Suppressor macrophage treated with lipopolysaccharide for 4 hours (primary cell): ENCODE data around the gene MYMX.
"Not testable (repeated sequence)": the region's sequence is repeated elsewhere in the genome, so short reads cannot be mapped to it uniquely, and the experiment has no call there.

Experiments
- DNase-seq: peaks from one replicate; pipeline ENCODE4 v3.0.0-alpha.2; 2020

The MYMX gene

DNA sequence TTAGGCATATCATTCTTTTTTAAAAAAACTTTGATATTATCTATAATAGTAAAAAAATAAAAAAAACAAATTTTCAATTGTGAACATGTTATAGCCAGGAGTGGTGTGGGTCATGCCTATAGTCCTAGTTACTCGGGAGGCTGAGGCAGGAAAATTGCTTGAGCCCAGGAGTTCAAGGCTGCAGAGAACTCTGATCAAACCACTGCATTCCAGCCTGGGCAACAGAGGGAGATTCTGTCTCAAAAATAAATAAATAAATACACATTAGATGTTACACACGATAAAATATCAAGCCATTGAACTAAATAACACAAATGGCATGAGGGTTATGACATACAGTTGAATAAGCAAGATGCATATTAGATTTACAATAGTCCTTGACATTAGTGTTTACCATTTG lies 27.9 kb upstream of the MYMX start:
- DNase-seq, result no peak

DNA sequence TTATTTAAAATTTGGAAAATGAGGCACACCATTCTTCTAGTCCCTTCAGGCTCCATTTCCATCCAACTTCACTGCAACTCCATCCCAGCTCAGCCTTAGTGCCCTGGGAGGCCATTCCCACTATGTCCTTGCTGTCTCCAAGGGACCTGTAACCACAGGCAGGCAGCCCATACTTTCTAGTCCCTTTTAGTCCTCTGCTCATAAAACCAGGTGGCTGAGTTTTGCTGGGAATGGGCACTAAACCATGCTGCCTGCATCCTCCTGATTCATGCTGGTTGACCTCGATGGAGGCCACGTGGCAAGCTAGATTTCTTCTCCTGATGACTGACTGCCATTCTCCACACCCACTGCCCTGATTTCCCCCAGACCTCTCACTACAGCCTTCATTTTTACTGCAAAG lies 27.5 kb upstream of the MYMX start:
- DNase-seq, result no peak

DNA sequence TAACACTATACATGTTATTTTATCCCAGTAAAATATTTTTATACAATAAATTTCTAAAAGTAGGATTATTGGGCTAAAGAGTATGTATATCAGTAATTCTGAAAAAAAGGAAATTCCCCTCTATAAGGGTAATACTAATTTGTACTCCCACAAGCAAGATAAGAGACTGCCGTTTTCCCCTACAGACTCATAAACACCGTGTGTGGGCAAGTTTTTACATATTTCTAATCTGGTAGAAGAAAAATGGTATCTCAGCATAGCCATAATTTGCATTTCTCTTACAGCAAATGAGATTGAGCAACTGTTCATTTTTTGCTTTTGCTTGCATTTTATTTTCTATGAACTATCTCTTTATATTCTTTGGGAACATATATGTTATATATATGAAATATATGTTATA lies 26.0 kb upstream of the MYMX start:
- DNase-seq, result peak; percentile 31

DNA sequence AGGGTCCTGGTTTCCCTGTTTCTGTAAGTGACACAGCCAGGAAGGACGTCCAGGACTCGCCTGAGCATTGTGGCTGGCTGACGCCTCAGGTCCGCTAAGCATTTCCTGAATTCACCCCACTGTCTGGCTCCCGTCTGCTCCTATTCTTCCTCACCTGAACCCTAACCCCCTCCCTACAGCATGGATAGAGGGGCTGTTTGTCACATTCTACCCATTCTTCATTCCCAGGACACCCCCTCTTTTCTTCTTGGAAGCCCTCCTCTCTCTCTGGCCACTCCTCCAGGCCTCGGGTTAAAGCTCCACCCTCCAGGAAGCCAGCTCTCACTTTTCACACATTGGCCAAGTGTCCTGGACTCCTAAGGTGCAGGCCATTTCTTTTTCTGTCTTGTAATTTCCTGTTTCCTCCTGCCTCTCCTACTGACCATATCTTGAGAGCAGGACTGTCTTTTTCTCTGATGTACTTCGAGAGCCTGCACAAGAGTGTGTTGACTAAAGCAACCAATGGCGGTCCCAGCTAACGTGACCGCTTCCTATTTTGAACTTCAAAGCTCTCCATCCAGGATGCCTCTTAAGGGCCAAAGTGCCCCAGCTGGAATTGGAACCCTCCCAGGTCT lies 24.2 kb upstream of the MYMX start:
- DNase-seq, result no peak

DNA sequence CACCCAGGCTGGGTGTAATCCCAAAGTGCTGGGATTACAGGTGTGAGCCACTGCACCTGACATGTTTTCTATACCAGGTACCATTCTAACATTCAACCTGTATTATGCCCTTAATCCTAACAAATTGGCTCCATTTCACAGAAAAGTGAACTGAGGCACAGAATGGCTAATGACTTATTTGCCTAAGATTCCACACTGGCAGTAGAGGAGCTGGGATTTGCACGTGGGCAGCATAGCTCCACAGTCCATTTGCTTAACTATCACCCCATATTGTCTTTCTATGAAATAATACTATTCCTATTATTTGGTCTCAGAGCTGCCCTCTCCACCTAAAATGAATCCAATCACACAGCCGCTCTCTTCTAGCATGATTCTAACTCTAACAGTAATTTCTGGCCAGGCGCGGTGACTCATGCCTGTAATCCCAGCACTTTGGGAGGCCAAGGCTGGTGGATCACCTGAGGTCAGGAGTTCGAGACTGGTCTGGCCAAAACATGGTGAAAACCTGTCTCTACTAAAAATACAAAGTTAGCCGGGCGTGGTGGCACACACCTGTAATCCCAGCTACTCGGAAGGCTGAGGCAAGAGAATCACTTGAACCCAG lies 23.3 kb upstream of the MYMX start:
- DNase-seq, result no peak

DNA sequence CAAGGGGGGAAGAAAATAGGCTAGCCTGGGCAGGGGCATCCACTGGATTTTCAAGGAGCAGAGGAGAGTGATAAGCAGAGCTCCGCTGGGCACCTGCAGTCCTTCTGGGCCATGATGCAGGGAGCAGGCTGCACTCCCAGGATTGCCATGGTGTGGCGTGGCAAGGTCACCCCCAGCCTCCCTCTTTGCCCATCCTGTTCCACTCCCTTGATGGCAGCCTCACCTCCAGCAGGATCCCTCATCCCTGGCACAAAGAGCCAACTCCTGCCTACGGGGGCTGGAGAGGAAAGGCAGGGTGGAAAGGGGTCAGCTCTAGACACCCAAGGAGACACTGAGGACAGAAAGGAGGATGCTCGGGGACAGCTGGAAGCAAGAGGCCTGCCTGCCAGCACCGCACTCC lies 22.4 kb upstream of the MYMX start:
- no peak for DNase-seq

DNA sequence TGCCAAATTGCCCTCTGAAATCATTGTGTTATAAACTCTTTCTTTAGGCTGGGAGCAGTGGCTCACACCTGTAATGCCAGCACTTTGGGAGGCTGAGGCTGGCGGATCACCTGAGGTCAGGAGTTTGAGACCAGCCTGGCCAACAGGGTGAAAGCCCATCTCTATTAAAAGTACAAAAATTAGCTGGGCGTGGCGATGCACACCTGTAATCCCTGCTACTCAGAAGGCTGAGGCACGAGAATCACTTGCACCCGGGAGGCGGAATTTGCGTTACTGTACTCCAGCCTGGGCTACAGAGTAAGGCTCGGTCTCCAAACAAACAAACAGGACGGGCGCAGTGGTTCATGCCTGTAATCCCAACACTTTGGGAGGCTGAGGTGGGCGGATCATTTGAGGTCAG lies 20.4 kb upstream of the MYMX start:
- not testable (repeated sequence) for DNase-seq

DNA sequence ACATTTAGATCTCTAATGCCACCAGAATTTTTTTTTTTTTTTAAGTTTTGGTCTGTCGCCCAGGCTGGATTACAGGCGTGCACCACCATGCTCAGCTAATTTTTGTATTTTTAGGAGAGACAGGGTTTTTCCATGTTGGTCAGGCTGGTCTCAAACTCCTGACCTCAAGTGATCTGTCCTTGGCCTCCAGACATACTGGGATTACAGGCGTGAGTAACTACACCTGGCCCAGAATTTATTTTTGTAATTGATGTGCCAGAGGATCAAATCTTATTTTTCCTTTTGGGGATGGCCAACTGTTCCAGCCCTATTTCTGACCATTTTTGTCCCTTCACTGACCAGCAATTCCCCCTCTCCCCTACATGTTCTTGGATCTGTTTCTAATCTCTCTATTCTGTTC lies 18.0 kb upstream of the MYMX start:
- no peak for DNase-seq

DNA sequence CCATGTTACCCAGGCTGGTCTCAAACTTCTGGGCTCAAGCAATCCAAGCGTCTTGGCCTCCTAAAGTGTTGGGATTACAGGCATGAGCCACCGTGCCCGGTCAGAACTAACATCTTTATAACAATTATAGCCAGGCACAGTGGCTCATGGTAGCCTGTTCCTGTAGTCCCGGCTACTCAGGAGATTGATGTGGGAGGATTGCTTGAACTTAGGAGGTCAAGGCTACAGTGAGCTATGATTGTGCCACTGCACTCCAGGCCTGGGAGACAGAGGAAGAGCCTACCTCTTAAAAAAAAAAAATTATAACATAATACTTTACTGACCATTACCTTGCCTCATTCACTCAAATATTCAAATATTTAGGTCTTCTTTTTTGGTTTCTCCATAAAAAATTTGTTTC lies 16.8 kb upstream of the MYMX start:
- DNase-seq, result no peak

DNA sequence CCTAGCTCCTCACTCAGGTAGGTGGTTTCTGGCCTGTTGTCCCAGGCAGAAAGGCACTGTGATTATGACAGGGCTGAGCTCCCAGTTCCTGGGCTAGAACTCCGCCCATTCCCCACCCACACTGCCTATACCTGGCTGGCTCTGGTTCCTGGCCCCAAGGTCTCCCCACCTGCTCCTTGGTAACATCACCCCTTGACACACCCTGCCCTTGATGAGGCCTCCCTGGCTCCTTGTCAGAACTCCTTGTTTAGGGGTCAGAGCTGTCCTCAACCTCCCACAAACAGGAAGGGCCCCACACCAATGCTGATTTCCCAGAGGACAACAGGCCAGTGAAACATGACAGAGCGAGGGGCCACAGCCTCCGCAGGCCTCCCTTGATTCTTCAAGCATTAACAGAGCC lies 15.5 kb upstream of the MYMX start:
- no peak for DNase-seq

DNA sequence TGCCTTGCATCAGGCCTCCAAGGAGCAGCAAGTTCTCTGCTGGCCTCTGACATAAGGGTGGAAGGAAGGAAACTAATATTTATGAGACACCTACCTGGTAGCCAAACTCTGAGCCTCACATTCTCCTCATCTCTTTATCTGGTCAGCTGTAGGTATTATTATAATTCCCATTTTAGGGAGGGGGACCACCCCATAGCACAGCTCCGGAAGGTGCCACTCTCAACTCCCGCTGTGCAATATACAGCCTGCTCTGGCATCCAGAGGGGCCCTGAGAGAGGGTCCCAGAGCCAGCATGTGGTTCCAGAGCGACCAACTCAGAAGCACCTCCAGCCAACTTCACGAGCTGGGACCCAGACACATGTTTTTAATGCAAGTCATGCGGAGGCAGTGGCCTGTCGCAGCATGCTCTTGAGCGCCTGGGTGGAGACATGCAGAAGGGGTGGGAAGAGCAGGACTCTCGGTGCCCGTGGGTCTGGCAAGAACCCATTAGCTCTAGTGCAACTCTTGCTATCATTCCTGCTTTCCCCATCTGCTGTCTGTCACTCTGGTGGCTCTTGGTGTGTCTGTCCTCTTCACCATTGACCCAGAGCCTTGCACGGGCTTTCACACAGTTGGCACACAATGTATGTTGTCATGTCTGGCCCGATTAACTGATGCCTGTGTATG lies 15.0 kb upstream of the MYMX start:
- no peak for DNase-seq

DNA sequence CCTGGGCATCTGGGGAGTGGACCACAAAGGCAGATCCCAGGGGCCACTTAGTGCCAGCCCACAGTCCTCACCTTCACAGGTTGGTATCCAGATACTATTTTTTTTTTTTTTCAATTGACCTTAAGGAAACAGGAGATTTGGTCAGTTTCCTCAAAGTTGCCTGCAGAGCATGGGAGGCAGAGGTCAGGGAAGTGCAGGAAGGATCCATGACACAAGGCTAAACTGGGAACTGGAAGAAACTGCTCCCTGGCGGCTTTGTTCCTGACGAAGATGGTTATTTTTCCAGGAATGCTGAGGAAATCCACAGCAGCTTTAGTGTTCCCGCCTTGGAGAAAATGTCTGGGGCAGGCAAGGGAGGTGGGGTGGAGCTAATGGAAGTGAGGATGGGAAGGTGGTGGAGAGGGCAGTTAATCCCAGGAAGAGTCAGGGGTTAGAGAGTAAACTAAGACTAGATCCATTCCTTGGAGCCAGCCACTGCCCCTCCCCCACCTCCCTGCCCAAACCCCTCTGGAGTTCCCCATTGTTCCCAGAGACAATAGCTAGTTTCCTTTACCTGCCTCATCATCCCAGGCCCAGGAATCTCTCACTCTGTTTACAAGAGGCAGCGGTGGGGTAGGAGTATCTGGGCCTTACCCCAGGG lies 14.3 kb upstream of the MYMX start:
- DNase-seq, result no peak

DNA sequence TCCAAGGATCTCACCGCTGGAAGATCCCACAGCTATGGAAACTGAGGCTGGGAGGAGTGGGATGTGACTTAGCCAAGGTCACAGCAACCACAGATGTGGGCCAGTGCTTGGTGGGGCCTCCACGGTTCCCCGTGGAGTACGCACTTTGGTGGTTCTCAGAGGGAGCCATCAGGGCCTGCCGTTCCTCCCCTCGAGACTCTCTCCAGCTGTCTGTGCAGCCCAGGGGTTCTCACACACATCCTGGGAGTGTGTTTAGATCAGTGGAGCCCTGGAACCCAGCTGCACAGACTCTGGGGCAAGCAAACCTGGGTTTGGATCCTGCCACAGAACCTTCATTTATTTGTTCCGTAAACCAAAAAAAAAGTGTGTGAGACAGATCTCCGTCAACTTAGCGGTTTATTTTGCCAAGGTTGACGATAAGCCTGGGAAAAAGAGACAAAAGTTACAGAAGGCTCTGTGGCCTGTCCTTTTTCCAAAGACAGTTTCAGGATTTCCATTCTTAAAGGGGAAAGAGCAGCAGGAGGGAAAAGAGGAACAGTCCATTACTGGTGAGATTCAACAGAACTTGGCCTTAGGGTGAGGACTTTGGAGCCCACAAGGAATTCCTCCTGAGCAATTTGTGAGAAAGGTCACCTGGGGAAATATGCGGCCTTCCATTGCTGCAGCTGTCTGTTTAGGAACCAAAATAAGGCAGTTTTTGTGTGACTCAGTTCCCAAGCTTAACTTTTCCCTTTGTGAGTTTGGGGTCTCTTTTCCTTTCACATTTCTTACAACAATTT lies 13.6 kb upstream of the MYMX start:
- DNase-seq, result no peak

DNA sequence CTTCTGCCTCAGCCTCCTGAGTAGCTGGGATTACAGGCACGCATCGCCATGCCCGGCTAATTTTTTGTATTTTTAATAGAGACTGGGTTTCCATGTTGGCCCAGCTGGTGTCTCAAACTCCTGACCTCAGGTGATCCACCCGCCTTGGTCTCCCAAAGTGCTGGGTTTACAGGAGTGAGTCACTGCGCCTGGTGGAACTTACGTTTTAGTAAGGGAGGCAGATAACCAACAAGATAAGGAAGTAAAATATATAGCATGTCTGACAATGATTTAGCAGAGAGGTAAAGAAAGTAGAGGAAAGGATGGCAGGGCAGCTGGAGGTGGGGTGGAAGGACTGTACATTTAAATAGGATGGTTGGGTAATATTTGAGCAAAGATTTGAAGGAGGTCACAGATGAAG lies 12.8 kb upstream of the MYMX start:
- no peak for DNase-seq

DNA sequence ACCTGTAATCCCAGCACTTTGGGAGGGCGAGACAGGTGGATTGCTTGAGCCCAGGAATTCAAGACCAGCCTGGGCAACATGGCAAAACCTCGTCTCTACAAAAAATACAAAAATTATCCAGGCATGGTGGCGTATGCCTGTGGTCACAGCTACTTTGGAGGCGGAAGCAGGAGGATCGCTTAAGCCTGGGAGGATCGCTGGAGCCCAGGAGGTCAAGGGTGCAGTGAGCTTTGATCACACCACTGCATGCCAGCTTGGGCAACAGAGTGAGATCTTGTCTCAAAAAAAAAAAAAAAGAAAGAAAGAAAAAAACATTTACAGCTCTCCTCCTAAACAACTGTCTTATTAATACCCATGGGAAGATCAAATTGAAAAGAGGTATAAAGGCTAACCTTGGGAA lies 8.8 kb upstream of the MYMX start:
- DNase-seq, result no peak

DNA sequence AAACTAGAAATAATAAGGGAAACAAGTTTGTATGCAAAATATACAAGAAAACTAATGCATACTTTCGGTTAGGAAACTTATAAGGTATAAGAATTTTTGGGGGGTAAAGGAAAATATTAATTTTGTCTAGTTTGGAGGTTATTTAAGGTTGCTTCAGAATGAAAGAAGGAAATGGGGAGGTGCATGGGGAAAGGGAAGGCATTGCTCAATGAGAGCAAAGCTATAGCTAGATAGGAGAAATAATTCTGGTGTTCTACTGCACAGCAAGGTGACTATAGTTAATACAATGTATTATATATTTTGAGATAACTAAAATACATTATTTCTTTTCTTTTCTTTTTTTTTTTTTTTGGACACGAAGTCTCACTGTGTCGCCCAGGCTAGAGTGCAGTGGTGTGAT lies 5.4 kb upstream of the MYMX start:
- peak; percentile 37 for DNase-seq

DNA sequence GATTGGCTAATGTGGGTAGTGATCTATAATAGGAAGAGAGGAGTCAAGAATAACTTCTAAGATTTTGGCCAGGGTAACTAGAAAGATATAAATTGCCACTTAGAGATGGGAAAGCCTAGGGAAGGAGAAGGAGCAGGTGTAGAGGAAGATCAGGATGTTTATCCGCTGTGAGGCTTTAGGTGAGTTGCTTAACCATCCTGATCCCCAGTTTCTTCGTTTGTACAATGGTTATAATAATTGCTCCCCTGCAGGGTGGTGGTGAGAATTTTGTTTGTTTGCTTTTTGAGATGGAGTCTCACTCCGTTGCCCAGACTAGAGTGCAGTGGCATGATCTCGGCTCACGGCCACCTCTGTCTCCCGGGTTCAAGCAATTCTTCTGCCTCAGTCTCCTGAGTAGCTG lies 2.4 kb upstream of the MYMX start:
- no peak for DNase-seq

DNA sequence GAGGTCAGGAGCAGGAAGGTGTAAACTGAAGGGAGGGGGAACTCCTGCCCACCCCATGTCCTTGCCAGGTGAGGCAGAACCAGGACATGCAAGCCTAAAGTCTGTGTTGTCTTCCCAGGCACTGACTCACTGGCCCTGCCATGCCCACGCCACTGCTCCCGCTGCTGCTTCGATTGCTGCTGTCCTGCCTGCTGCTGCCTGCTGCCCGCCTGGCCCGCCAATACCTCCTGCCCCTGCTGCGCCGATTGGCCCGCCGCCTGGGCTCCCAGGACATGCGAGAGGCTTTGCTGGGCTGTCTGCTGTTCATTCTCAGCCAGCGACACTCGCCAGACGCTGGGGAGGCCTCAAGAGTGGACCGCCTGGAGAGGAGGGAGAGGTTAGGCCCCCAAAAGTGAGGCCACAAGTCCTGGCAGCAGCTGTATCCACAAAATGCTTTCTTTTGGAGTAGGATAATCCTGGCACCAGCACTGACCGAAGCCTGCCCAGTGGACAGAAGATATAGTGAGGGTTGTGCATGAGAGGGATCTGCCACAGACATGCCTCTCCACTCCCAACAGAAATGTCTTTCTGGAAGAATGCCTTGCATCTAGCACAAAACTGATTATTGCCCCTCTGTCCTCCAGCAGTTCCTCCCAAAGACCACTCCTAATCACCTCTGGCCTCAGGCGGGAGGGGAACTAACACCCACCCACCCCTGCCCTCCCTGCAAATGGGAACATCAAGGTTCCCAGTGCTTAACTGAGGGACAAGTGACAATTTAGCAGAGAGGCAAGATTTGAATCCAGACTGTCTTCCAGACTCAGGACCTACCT lies 812 bp downstream of the MYMX start:
- no peak for DNase-seq

DNA sequence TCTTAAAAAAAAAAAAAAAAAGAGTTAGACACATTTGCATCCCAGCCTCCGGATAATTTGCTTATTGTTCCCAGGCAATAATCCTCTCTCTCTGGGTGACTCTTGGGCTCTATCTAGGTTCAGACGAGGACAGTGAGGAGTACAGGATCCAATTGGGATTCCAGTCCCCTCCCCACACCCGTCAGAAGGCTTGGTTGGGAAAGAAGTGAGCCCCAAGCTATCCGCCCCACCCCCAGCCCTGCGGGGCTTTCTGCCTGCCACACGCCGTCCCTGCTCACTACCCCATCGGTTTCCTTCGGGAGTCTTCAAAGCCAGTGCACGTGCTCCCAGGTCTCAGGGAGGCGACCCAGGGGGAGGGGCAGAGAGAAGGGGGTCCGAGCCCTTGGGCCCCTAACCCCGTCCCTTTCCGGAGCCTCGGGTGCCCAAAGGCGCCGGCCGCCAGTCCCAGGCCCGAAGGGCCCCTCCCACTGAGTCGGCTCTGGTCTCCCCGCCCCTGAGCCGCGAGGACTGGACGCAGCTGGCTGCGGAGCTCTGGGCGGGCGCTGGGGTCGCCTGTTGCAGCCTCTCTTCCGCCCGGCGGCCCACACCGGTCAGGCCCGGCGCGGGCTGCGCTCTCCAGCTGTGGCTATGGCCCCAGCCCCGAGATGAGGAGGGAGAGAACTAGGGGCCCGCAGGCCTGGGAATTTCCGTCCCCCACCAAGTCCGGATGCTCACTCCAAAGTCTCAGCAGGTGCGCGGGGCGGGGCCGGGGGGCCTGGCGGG lies 2.5 kb downstream of the MYMX start:
- DNase-seq, result peak; percentile 55

DNA sequence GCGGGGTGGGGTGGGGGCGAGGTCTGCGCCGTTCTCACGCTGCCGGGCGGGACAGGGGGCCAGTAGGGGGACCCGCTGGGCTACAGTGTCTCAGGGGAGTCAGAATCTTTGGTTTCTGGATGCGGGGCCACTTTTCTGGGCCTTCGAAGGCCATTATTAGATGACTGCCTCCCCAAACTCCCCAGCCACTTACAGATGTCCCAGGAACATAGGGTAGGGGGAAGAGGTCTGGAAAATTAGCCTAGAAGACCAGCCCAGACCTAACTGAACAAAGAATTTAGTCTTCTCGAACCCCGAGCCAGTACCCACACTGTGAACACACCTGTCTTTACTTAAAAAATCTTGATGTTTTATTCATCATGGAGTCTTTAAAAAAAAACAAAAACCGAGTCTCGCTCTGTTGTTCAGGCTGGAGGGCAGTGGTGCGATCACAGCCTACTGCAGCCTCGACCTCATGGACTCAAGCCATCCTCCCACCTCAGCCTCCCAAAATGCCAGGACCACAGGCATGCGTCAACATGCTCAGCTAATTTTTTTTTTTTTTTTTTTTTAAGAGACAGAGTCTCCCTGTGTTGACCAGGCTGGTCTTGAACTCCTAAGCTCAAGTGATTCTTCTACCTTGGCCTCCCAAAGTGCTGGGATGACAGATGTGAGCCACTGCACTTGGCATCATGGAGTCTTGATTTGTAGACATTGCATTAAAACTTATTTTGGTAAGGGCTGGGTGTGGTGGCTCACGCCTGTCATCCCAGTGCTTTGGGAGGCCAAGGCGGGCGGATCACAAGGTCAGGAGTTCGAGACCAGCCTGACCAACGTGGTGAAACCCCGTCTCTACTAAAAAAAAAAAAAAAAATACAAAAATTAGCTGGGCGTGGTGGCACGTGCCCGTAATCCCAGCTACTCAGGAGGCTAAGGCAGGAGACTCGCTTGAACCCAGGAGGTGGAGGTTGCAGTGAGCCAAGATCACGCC lies 3.4 kb downstream of the MYMX start:
- no peak for DNase-seq

DNA sequence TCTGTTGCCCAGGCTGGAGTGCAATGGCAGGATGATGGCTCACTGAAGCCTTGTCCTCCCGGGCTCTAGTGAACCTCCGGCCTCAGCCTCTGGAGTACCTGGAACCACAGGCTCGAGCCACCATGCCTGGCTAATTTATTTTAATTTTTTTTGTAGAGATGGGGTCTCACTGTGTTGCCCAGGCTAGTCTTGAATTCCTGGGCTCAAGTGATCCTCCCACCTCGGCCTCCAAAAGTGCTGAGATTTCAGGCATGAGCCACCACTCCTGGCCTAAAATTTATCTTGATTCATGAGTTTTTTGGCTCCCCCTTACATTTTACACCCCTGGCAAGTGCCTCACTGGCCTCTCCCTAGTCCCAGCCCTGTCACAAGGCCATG lies 4.2 kb downstream of the MYMX start:
- DNase-seq, result no peak
